ENCODE data around the gene VWA1.

The VWA1 gene

DNA sequence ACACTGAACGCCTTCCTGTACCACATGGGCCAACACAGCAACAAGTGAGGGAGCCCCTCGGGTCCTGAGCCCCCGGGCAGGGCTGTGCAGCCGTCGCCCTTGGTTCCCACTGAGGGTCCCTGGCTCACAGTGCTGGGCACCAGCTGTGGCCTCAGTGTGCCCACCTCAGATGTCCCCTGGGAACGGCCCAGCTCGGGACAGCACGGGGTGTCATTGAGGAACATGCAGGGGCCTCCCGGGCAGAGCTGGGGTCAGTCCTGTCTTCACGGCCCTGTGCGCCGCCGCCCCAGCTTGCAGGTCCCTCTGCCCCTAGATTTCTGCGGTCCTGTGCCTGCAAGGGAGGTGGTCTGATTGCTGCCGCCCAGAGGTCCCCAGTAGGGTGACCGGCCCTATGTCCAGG lies 53.7 kb downstream of the VWA1 start:
- no peak for DNase-seq

DNA sequence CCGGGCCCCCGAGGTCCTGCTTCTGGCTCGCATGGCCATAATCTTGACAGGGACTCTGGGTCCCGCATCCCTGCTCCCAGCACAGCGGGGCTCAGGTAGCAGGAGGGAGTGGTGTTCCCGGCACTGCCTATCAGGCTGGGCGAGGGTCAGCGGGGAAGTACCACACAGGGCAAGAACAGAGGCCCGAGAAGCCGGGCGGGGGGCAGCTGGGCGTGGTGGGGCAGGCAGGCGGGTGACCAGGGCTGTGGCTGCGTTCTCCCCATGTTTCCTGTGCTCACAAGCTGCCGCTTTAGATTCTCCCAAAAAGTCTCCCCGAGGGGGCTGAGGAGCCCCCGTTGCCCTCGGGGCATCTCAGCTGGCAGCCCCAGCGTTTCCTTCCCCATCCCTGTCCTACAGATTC lies 54.4 kb downstream of the VWA1 start:
- no peak for DNase-seq

DNA sequence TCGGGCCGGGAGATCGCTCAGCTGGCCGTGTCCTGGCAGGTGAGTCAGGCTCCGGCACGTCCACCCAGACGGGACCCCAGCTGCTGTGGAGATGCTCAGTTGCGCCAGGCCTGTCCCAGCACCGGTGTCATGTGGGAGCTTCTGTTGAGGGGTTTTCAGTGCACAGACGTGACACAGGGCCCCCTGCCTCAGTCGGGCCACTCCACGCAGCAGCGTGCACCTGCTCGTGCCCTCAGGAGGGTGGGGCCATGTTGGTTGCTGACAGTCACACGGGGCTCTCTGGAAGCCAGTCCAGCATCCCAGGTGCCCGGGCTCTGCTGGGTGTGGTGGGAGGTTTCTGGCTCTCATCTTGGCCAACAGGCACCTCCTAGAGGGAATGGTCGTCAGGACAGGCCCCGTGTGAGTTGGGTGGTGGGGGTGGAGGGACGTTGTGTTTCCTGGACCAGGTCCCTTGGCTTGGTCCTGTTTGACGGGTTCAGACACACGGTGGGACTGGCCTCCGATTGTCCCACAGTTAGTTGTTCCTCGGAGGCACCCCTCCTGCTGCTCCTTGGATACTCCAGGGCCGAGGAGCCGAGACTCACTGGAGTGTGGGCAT lies 55.2 kb downstream of the VWA1 start:
- no peak for DNase-seq

DNA sequence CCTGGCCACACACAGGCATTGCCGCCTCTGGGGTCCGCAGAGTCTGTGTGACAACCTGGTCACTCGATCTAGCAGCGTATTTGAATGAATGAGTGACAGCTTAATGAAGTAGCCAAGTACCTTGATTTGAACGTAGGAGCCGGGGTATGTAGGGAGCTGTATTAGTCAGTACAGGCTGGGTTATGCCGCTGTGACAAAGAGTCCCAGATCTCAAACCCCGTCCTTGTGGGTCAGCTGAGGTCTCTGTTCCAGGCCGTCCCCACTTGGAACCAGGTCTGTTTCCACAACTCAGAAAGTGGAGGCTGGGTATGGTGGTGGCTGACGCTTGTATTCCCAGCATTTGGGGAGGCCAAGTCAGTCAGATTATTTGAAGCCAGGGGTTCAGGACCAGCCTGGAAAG lies 56.1 kb downstream of the VWA1 start:
- DNase-seq: no peak

Measured in NCI-H524 treated with DMSO at 0.1 percent for 48 hours (cell line).